Gastrocnemius medialis (tissue), 4 donors: ENCODE measurements around the gene FAM110A.

Experiments
- CTCF ChIP-seq, 5 experiments: fragments of 450-650 bp in 3 of 5; fragments of 200-600 bp in 2 of 5; sonication (generic) in 2 of 5; IDR thresholded peaks in 4 of 5; conservative IDR thresholded peaks in 1 of 5; 1 replicate in 4 of 5; 2 replicates in 1 of 5; pipeline ENCODE4 v1.5.1; 2016 to 2019; ENCODE audit warnings: antibody characterized with exemption in 5 of 5, mild to moderate bottlenecking in 3 of 5, moderate library complexity in 3 of 5
- POLR2A ChIP-seq, 2 donors: fragments of 450-650 bp; IDR thresholded peaks; one replicate each; pipeline ENCODE4 v1.6.1; 2017; ENCODE audit warnings: antibody characterized with exemption in 2 of 2, mild to moderate bottlenecking in 2 of 2, moderate library complexity in 2 of 2

- TF ChIP-seq CTCF (IDR thresholded peaks at IDR 0.05 in 4 of 5, conservative IDR thresholded peaks at IDR 0.05 in 1 of 5) (no peak), POLR2A (IDR thresholded peaks at IDR 0.05) (no peak)
Observed at GRCh38 chr20:891058-891705, 57.7 kb downstream of the FAM110A start.
